Testis (tissue), 2 donors: Measurements from ENCODE around the gene MYO5B.

ENCODE experiments used
- POLR2A ChIP-seq: fragments of 450-650 bp; IDR thresholded peaks from one replicate; pipeline ENCODE4 v1.6.1; 2017; ENCODE audit warnings: antibody characterized with exemption, mild to moderate bottlenecking, moderate library complexity
- TF ChIP-seq, protein P1 (sequence below), 3 experiments: fragments of 450-650 bp in 2 of 3; fragments of 200-600 bp in 1 of 3; sonication (generic) in 1 of 3; IDR thresholded peaks; one replicate each; pipeline ENCODE4 v1.5.1; 2016 to 2019; ENCODE audit warnings: antibody characterized with exemption in 3 of 3, mild to moderate bottlenecking in 2 of 3, moderate library complexity in 1 of 3

DNA sequence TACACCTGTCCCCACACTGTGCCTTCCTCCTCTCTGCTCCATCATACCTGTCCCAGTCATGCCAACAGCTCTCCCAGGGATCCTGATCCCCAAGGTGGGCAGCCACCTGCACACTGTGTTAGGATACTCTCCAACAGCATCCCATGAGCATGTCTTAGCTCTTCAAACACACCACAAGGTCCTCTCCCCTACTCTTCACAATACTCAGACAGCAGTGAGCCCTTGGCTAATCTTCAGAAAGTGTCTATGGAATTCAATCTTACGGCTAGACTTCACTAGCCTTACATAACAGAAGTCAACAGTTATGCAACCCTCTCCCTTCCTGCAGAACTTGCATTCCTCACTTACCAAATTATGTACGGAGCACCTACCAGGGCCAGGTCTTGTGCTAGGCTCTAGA lies 79.9 kb downstream of the MYO5B start:
- TF ChIP-seq, protein P1, sequence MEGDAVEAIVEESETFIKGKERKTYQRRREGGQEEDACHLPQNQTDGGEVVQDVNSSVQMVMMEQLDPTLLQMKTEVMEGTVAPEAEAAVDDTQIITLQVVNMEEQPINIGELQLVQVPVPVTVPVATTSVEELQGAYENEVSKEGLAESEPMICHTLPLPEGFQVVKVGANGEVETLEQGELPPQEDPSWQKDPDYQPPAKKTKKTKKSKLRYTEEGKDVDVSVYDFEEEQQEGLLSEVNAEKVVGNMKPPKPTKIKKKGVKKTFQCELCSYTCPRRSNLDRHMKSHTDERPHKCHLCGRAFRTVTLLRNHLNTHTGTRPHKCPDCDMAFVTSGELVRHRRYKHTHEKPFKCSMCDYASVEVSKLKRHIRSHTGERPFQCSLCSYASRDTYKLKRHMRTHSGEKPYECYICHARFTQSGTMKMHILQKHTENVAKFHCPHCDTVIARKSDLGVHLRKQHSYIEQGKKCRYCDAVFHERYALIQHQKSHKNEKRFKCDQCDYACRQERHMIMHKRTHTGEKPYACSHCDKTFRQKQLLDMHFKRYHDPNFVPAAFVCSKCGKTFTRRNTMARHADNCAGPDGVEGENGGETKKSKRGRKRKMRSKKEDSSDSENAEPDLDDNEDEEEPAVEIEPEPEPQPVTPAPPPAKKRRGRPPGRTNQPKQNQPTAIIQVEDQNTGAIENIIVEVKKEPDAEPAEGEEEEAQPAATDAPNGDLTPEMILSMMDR (IDR thresholded peaks at IDR 0.05), result no peak
- no peak for TF ChIP-seq POLR2A
